ENCODE results near the gene CAPNS1. TPM values are rescaled to one million over a fixed set of nuclear protein-coding genes. Genes with fewer than 3 reads are reported as not detected.

Gene CAPNS1
- total and polyA plus RNA-seq, 9 of the 15 experiments (the other 6 are each of a cell fraction or from before 2014, with no cell fraction given), result 77.9 to 576 (median 258) TPM

- TF ChIP-seq MNT (conservative IDR thresholded peaks at IDR 0.05) (peak in 1 of 2 experiments; percentile 74; a peak in 2 of 4 replicates), PPARD (CRISPR knock-in tag; IDR thresholded peaks at IDR 0.05) (no peak), ZNF212 (CRISPR knock-in tag; IDR thresholded peaks at IDR 0.05) (no peak), BMI1 (IDR thresholded peaks at IDR 0.05; ENCODE audit: low read length) (no peak), POLR2H (tag; IDR thresholded peaks at IDR 0.05; ENCODE audit: low read depth) (peak; percentile 77; the same call in 1 of the 2 replicates), ZNF431 (CRISPR knock-in tag; IDR thresholded peaks at IDR 0.05) (no peak), RNF2 (IDR thresholded peaks at IDR 0.05) (peak; percentile 51; the same call in 1 of the 2 replicates), SRSF9 (IDR thresholded peaks at IDR 0.05; ENCODE audit: borderline replicate concordance, low read depth, low read length) (no peak), ZNF280B (CRISPR knock-in tag; IDR thresholded peaks at IDR 0.05) (no peak), ZNF695 (CRISPR knock-in tag; IDR thresholded peaks at IDR 0.05) (0 out of 2 replicates have a peak, but pooled peaks have one; percentile 8), ATF2 (CRISPR knock-in tag; IDR thresholded peaks at IDR 0.05) (no peak), KLF10 (CRISPR knock-in tag; IDR thresholded peaks at IDR 0.05) (no peak)
- TF ChIP-seq, protein P1, sequence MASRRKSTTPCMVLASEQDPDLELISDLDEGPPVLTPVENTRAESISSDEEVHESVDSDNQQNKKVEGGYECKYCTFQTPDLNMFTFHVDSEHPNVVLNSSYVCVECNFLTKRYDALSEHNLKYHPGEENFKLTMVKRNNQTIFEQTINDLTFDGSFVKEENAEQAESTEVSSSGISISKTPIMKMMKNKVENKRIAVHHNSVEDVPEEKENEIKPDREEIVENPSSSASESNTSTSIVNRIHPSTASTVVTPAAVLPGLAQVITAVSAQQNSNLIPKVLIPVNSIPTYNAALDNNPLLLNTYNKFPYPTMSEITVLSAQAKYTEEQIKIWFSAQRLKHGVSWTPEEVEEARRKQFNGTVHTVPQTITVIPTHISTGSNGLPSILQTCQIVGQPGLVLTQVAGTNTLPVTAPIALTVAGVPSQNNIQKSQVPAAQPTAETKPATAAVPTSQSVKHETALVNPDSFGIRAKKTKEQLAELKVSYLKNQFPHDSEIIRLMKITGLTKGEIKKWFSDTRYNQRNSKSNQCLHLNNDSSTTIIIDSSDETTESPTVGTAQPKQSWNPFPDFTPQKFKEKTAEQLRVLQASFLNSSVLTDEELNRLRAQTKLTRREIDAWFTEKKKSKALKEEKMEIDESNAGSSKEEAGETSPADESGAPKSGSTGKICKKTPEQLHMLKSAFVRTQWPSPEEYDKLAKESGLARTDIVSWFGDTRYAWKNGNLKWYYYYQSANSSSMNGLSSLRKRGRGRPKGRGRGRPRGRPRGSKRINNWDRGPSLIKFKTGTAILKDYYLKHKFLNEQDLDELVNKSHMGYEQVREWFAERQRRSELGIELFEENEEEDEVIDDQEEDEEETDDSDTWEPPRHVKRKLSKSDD (conservative IDR thresholded peaks at IDR 0.05; ENCODE audit: low read length), result 0 out of 2 replicates have a peak, but pooled peaks have one; percentile 26
- TF ChIP-seq, protein P2, sequence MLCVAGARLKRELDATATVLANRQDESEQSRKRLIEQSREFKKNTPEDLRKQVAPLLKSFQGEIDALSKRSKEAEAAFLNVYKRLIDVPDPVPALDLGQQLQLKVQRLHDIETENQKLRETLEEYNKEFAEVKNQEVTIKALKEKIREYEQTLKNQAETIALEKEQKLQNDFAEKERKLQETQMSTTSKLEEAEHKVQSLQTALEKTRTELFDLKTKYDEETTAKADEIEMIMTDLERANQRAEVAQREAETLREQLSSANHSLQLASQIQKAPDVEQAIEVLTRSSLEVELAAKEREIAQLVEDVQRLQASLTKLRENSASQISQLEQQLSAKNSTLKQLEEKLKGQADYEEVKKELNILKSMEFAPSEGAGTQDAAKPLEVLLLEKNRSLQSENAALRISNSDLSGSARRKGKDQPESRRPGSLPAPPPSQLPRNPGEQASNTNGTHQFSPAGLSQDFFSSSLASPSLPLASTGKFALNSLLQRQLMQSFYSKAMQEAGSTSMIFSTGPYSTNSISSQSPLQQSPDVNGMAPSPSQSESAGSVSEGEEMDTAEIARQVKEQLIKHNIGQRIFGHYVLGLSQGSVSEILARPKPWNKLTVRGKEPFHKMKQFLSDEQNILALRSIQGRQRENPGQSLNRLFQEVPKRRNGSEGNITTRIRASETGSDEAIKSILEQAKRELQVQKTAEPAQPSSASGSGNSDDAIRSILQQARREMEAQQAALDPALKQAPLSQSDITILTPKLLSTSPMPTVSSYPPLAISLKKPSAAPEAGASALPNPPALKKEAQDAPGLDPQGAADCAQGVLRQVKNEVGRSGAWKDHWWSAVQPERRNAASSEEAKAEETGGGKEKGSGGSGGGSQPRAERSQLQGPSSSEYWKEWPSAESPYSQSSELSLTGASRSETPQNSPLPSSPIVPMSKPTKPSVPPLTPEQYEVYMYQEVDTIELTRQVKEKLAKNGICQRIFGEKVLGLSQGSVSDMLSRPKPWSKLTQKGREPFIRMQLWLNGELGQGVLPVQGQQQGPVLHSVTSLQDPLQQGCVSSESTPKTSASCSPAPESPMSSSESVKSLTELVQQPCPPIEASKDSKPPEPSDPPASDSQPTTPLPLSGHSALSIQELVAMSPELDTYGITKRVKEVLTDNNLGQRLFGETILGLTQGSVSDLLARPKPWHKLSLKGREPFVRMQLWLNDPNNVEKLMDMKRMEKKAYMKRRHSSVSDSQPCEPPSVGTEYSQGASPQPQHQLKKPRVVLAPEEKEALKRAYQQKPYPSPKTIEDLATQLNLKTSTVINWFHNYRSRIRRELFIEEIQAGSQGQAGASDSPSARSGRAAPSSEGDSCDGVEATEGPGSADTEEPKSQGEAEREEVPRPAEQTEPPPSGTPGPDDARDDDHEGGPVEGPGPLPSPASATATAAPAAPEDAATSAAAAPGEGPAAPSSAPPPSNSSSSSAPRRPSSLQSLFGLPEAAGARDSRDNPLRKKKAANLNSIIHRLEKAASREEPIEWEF (CRISPR knock-in tag; IDR thresholded peaks at IDR 0.05), result no peak
Observed at GRCh38 chr19:36139473-36140303, at the start of gene CAPNS1 (continued).

All from K562 (cell line).